GM12864 (cell line): ENCODE measurements around the gene EPHA2.

Experiments
- DNase-seq: peaks from one replicate; pipeline ENCODE4 v3.0.0-alpha.2; 2011; ENCODE audit warnings: low read depth
- H3K4me3 ChIP-seq: 2 replicates; pipeline ENCODE4 v1.5.1; 2011; ENCODE audit warnings: mild to moderate bottlenecking, low read depth, low read length, control low read depth
- CTCF ChIP-seq: IDR thresholded peaks from 2 replicates; pipeline ENCODE4 v1.5.1; 2011; ENCODE audit warnings: low read depth, mild to moderate bottlenecking, moderate library complexity, low read length, control low read depth, inconsistent platforms; ENCODE audit errors: missing control alignments

EPHA2 gene

GRCh38 chr1:16127676-16128337 lies 28.1 kb downstream of the EPHA2 start:
- TF ChIP-seq CTCF, result no peak
- no peak overlapping the region for H3K4me3 ChIP-seq
- DNase-seq, result no peak

GRCh38 chr1:16126743-16127515 lies 28.9 kb downstream of the EPHA2 start:
- H3K4me3 ChIP-seq, result no peak overlapping the region
- DNase-seq, result no peak
- TF ChIP-seq CTCF, result no peak

- no peak for DNase-seq
These were observed 29.7 kb downstream of the EPHA2 start for GRCh38 chr1:16126160-16126559.

GRCh38 chr1:16125483-16125882 lies 30.4 kb downstream of the EPHA2 start:
- H3K4me3 ChIP-seq, result no peak overlapping the region
- TF ChIP-seq CTCF, result no peak
- no peak for DNase-seq

More at GRCh38 chr1:16126160-16126559, 29.7 kb downstream of the EPHA2 start:
- TF ChIP-seq CTCF, result no peak
- H3K4me3 ChIP-seq, result no peak overlapping the region

GRCh38 chr1:16125088-16125470 lies 30.8 kb downstream of the EPHA2 start:
- TF ChIP-seq CTCF, result no peak
- no peak for DNase-seq
- no peak overlapping the region for H3K4me3 ChIP-seq

GRCh38 chr1:16124377-16125087 lies 31.3 kb downstream of the EPHA2 start:
- no peak for TF ChIP-seq CTCF
- no peak for DNase-seq
- H3K4me3 ChIP-seq, result no peak overlapping the region
